ENCODE measurements around the gene AANAT.

DNA sequence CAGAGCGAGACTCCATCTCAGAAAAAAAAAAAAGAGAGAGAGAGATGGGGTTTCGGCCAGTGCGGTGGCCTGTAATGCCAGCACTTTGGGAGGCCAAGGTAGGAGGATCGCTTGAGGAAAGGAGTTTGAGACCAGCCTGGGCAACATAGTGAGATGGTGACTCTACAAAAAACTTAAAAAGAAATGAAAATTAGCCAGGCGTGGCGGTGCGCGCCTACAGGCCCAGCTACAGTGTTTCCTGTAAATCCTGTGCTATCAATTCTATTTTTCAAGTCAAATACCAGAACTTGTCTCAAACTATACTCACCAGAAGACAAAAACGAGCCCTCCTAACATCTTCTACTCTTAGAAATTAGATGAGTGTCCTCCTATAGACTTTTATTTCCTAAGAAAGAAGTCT lies 33.7 kb upstream of the AANAT start:
- TF ChIP-seq, protein P1, sequence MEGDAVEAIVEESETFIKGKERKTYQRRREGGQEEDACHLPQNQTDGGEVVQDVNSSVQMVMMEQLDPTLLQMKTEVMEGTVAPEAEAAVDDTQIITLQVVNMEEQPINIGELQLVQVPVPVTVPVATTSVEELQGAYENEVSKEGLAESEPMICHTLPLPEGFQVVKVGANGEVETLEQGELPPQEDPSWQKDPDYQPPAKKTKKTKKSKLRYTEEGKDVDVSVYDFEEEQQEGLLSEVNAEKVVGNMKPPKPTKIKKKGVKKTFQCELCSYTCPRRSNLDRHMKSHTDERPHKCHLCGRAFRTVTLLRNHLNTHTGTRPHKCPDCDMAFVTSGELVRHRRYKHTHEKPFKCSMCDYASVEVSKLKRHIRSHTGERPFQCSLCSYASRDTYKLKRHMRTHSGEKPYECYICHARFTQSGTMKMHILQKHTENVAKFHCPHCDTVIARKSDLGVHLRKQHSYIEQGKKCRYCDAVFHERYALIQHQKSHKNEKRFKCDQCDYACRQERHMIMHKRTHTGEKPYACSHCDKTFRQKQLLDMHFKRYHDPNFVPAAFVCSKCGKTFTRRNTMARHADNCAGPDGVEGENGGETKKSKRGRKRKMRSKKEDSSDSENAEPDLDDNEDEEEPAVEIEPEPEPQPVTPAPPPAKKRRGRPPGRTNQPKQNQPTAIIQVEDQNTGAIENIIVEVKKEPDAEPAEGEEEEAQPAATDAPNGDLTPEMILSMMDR (conservative IDR thresholded peaks at IDR 0.05; ENCODE audit: low read length) = no peak
- TF ChIP-seq EZH2phosphoT487 (IDR thresholded peaks at IDR 0.05; ENCODE audit: borderline replicate concordance, low read depth, low read length) = no peak

All from OCI-LY7 (cell line).